ENCODE measurements around the gene DAPK1.

The DAPK1 gene

DNA sequence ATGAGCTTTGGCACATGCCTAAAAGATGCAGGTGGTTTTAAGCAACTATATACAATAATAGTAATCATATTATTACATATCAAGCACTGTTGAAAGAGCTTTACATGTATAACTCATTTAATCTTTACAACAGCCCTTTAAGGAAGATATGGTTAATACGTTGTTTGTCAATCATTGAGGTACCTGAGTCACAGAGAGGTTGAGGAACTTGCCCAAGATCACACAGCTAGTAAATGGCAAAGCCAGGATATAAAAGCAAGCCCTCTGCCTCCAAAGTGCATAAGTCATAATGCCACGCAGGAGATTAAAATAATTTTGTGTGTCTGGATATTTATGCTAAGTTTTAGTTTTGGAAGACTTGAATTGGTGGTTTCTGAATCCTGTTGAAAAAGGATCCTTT is 90.2 kb downstream of the DAPK1 start:
- Histone ChIP-seq H3K9me2 (replicated peaks; ENCODE audit: insufficient read depth, low read length) (no peaks in the 10 kb centered on the region), H3K9me3 (replicated peaks; ENCODE audit: insufficient read depth, low read length) (no peaks in the 10 kb centered on the region), H2AFZ (ENCODE audit: low read length) (no peak overlapping the region), H3K4me3 (ENCODE audit: low read length) (no peak overlapping the region), H3K9ac (ENCODE audit: low read length) (no peak overlapping the region), H3K79me2 (ENCODE audit: low read length) (peaks cover 9% of the 10 kb centered on the region), H4K20me1 (ENCODE audit: insufficient read depth, low read length) (no peaks in the 10 kb centered on the region), H3K4me2 (ENCODE audit: low read depth, low read length) (no peak overlapping the region), H3K4me1 (ENCODE audit: low read length) (no peaks in the 10 kb centered on the region), H3K27me3 (replicated peaks; ENCODE audit: insufficient read depth, low read length) (no peaks in the 10 kb centered on the region), H3K36me3 (replicated peaks; ENCODE audit: insufficient read depth, low read length) (no peaks in the 10 kb centered on the region), H3K27ac (ENCODE audit: low read length) (no peak overlapping the region), H3F3A (ENCODE audit: insufficient read depth, low read length) (no peaks in the 10 kb centered on the region)
- TF ChIP-seq, protein P1, sequence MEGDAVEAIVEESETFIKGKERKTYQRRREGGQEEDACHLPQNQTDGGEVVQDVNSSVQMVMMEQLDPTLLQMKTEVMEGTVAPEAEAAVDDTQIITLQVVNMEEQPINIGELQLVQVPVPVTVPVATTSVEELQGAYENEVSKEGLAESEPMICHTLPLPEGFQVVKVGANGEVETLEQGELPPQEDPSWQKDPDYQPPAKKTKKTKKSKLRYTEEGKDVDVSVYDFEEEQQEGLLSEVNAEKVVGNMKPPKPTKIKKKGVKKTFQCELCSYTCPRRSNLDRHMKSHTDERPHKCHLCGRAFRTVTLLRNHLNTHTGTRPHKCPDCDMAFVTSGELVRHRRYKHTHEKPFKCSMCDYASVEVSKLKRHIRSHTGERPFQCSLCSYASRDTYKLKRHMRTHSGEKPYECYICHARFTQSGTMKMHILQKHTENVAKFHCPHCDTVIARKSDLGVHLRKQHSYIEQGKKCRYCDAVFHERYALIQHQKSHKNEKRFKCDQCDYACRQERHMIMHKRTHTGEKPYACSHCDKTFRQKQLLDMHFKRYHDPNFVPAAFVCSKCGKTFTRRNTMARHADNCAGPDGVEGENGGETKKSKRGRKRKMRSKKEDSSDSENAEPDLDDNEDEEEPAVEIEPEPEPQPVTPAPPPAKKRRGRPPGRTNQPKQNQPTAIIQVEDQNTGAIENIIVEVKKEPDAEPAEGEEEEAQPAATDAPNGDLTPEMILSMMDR (IDR thresholded peaks at IDR 0.05; ENCODE audit: low read length): no peak
- TF ChIP-seq EZH2phosphoT487 (IDR thresholded peaks at IDR 0.05; ENCODE audit: low read length) (no peak), EZH2 (optimal IDR thresholded peaks at IDR 0.05; ENCODE audit: low read depth, low read length) (no peak)
- no peak for DNase-seq

DNA sequence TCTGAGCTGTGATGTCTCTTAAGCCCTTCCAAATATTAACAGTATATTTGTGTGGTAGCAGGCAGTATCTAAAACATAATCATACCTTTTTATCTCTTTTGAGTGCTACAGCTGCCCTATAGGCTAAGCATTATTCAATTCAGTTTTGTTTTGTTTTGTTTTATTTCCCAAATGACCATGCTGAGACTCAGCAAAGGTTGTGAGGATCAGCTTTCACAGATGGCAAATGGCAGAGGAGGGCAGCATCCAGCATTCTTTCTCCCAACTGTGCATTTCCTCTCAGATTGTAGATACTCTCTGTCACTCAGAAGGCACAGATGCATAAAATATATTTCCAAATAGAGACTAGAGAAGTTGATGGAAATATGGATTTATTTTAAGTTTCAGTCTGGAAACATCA is 90.7 kb downstream of the DAPK1 start:
- no peak overlapping the region for H3K4me3 ChIP-seq (ENCODE audit: low read length)
- H3K79me2 ChIP-seq (ENCODE audit: low read length): peaks cover 9% of the 10 kb centered on the region
- H3K4me1 ChIP-seq (ENCODE audit: low read length): no peaks in the 10 kb centered on the region
- no peaks in the 10 kb centered on the region for H3K36me3 ChIP-seq (replicated peaks; ENCODE audit: insufficient read depth, low read length)
- no peak overlapping the region for H3K9ac ChIP-seq (ENCODE audit: low read length)
- no peak overlapping the region for H3K4me2 ChIP-seq (ENCODE audit: low read depth, low read length)
- H3K9me2 ChIP-seq (replicated peaks; ENCODE audit: insufficient read depth, low read length): no peaks in the 10 kb centered on the region
- DNase-seq: no peak
- no peak overlapping the region for H3K27ac ChIP-seq (ENCODE audit: low read length)
- H2AFZ ChIP-seq (ENCODE audit: low read length): no peak overlapping the region
- no peaks in the 10 kb centered on the region for H3K27me3 ChIP-seq (replicated peaks; ENCODE audit: insufficient read depth, low read length)
- TF ChIP-seq EZH2phosphoT487 (IDR thresholded peaks at IDR 0.05; ENCODE audit: low read length) (no peak), EZH2 (optimal IDR thresholded peaks at IDR 0.05; ENCODE audit: low read depth, low read length) (no peak)
- TF ChIP-seq, protein P1 (IDR thresholded peaks at IDR 0.05; ENCODE audit: low read length): no peak
- no peaks in the 10 kb centered on the region for H3K9me3 ChIP-seq (replicated peaks; ENCODE audit: insufficient read depth, low read length)
- no peaks in the 10 kb centered on the region for H4K20me1 ChIP-seq (ENCODE audit: insufficient read depth, low read length)
- H3F3A ChIP-seq (ENCODE audit: insufficient read depth, low read length): no peaks in the 10 kb centered on the region

DNA sequence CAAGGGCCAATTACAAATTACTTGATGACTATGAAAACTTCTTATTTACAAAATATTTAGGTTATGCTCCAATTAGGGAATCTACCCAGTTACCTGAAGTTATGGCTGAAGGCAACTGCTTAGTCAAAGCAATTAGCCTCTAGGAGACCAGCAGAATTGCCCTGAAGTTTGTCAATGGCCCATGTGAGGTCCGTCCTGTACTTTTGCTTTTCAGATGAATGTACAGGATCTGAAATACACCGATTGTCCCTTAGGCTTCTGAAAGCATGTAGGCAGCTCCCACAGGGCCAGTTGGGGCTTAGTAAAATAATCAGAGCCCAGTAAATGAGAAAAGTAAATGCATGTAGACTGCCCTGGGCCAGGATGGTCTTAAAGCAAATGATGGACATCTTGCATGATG is 93.3 kb downstream of the DAPK1 start:
- no peaks in the 10 kb centered on the region for H3K9me2 ChIP-seq (replicated peaks; ENCODE audit: insufficient read depth, low read length)
- H4K20me1 ChIP-seq (ENCODE audit: insufficient read depth, low read length): no peaks in the 10 kb centered on the region
- H3F3A ChIP-seq (ENCODE audit: insufficient read depth, low read length): no peaks in the 10 kb centered on the region
- TF ChIP-seq, protein P1 (IDR thresholded peaks at IDR 0.05; ENCODE audit: low read length): no peak
- TF ChIP-seq EZH2phosphoT487 (IDR thresholded peaks at IDR 0.05; ENCODE audit: low read length) (no peak), EZH2 (optimal IDR thresholded peaks at IDR 0.05; ENCODE audit: low read depth, low read length) (no peak)
- DNase-seq: no peak
- H3K79me2 ChIP-seq (ENCODE audit: low read length): no peaks in the 10 kb centered on the region
- H3K27ac ChIP-seq (ENCODE audit: low read length): no peak overlapping the region
- H3K27me3 ChIP-seq (replicated peaks; ENCODE audit: insufficient read depth, low read length): no peaks in the 10 kb centered on the region
- no peak overlapping the region for H3K4me3 ChIP-seq (ENCODE audit: low read length)
- no peak overlapping the region for H3K4me2 ChIP-seq (ENCODE audit: low read depth, low read length)
- no peaks in the 10 kb centered on the region for H3K36me3 ChIP-seq (replicated peaks; ENCODE audit: insufficient read depth, low read length)
- no peak overlapping the region for H3K9ac ChIP-seq (ENCODE audit: low read length)
- no peaks in the 10 kb centered on the region for H3K9me3 ChIP-seq (replicated peaks; ENCODE audit: insufficient read depth, low read length)
- H2AFZ ChIP-seq (ENCODE audit: low read length): no peak overlapping the region
- H3K4me1 ChIP-seq (ENCODE audit: low read length): no peaks in the 10 kb centered on the region
